Stimulated activated CD4-positive, alpha-beta T cell treated with anti-CD3 and anti-CD28 coated beads, Interleukin-15, amount 100 ng/mL, for 24 hours (primary cell): ENCODE data around the gene MYOZ3.

ENCODE experiments used
- DNase-seq: peaks from one replicate; pipeline ENCODE4 v3.0.0-alpha.2; 2020

MYOZ3 gene, protein sequence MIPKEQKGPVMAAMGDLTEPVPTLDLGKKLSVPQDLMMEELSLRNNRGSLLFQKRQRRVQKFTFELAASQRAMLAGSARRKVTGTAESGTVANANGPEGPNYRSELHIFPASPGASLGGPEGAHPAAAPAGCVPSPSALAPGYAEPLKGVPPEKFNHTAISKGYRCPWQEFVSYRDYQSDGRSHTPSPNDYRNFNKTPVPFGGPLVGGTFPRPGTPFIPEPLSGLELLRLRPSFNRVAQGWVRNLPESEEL

DNA sequence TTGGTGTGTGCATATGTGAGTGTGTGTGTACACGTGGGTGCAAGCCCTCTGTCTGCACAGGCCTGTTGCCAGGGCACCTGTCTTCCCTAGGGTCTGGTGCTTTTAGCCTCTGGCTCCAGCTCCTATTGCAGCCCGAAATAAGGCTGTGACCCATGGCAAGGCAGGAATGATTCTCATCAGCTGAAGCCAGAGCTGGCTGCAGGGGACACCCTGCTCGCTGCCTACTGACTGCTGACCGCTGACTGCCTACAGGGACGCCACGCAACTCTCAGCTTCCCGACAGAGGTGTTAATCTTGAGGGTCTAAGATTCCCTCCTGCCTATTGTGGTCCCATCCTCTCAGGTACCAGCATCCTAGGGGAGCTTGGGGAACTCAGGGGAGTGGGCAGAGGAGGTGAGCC is at the start of gene MYOZ3:
Gene MYOZ3 (plus strand): TSS at position 166 of the 400 bp plus-strand sequence. CDS start 1,691 bp downstream, outside the sequence.
- DNase-seq = no peak

DNA sequence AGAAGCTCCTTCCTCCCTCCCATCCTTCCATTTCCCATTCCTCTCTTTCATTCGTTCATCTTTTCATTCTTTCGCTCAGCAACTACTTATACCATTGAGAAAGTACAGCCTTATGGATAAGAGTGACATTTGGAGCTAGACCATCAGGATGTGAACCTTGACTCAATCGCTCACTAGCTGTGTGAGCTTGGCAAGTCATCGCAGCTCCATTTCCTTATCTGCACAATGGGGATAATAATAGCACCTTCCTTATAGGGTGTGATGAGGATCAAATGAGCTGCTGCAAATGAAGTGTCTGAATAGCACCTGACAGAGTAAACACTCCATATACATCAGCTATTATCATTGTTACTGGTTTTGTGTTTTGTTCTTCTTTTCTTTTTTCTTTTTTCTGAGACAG is 48.6 kb upstream of the MYOZ3 start:
- no peak for DNase-seq

DNA sequence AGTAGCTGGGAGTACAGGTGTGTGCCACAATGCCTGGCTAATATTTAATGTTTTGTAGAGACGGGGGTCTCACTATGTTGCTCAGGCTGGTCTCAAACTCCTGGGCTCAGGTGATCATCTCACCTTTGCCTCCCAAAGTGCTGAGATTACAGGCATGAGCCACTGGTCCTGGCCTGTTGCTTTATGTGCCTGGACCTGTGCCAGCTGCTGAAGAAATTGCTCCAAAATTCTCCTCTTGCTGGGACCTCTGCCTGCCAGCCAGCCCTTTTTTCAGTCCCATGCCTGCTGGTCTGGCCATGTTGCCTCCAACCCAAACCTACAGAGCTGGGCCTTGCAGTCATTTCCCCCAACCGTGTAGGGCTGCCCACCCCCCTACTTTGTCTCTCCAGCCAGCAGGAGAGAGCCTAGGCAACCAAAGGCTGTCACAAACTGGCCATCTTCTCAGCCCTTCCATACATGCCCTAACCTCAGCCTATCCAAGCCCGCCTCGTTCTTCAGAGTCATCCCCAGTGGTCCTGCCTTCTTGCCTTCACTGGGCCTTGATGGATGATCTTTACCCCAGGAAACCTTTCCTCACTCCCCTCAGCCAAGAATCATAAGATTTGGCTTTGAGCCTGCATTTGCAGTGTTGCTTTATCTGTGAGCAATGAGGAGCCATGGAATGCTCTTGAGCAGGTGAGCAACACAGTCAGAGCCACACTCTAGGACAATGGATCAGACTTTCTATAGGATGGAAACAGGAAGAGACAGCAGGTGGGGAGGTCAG is 48.0 kb upstream of the MYOZ3 start:
- DNase-seq = no peak

DNA sequence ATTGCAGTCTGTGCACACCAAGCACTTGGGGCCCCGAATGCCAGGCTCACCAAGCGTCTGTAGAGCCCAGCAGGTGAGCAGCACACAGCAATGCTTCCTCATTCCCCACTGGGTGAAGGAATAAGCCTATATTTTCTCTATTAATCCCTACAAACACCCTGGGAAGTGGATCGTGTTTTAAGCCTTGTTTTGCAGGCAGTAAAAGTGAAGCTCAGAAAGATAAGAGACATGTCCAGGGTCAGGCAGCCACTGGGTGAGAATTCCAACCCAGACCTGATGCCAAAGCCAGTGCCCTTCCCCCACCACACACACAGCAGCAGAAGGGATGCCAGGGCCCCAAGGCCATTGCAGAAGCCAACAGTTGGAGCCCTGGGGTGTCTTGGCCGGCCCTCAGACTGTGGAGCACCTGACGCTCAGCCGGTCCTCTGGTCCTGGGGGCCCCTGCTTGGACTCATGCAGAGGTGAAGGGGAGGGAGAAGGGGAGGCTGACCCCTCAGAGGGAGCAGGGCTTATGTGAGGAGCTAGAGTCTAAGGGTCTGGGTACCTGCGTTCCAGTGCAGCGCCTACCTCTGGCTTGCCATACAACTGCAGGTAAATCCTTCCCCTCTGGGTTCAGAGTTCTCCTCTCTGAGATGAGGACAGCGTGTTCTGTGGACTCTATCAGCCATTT is 46.9 kb upstream of the MYOZ3 start:
- DNase-seq = no peak

DNA sequence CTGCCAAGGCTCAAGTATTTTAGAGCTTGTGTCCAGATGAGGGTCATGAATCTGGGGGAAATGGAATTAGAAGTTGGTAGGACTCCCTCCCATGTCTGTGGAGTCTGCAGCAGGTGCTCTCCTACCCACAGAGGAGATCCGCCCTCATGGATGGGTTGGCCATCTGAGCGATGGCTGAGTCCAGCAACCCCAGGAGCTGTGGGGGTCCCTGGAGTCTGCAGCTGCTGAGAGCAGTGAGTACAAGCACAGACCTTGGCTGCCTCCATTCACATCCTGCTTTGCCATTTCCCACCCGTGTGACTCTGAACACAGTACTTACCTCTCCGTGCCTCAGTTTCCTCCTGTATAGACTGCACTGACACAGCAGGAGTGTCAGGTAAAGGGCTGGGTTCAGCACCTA is 46.4 kb upstream of the MYOZ3 start:
- DNase-seq = no peak

DNA sequence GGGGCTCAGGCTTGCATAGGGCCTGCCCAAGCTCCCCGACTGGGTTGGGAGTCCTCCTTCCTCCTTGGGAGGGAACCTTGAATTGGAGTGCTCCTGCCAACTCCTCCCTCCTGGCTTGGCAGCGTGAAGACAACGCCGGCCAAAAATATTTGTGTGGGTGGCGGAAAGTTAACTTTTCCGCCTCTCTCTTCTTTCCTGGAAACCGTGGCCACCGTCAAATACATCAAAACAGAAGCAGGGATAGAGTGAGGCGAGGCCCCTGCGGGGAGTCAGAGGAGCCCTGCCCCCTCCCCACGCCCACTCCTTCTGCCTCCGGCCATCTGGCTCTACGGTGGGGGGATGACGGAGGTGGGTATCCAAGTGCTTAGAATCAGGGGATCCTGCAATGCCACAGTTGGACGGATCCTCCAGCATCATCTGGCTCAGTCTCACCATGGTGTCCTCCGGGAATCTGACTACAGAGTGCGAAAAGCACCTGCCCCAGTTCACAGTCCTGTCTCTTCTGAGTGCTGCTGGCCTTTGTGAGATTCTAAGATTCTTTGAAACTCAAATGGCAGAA is 45.8 kb upstream of the MYOZ3 start:
- DNase-seq = no peak

DNA sequence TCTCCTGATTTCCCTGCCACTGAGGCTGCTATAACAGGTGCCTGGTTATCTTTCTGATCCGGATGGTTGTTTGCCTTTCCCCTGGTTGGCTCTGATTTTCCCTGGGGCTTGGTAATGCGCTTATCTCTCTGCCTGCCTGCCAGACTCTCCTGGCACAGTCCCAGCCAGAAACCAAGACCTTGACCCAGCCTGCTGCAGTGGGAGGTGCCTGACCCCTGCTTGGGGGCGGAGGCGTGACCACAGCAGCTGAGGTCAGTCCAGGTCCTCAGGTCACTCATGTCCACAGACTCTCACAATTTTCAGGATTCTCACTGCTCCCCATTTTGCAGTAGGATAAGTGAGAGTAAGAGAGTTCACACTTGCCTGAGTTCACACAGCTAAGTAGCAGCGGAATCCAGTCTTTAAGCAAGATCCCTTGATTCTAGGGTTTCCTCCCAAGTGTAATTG is 45.0 kb upstream of the MYOZ3 start:
- no peak for DNase-seq

DNA sequence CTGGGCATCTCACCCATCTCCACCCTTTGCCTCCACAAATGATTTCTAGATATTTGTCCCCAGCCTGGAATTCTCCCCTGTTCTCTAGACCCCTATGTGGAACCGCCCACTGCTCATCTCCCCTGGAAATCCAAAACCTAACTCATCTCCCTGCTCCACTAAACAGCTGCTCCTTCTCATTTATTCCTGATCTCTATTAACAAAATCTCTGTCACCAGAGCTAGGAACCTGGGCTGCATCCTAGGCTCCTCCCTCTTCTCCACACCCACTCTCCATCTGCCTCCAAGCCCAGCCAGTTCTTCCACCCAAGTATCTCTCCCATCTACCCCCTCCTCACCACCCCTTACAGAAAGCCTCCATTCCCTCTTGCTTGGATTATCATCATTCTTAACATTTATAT is 44.5 kb upstream of the MYOZ3 start:
- DNase-seq = no peak

DNA sequence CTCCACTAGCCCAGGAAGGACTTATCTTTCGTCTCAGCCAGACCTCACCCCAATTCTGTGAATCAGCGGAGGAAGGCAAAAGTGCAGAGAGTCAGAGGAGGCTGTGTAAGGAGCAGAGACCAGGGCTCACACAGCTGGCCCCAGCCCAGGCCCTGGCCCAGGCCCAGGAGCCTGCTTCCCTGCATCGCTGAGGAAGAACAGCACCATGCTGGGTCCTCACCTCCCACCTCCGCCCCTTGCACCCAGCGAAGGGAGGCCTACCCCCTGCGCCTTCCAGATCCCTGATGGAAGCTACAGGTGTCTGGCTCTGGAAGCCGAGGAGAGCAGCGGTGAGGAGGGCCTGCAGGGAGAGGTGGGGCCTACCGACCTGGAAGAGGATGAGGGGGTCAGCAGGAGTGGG is 42.9 kb upstream of the MYOZ3 start:
- DNase-seq = no peak

DNA sequence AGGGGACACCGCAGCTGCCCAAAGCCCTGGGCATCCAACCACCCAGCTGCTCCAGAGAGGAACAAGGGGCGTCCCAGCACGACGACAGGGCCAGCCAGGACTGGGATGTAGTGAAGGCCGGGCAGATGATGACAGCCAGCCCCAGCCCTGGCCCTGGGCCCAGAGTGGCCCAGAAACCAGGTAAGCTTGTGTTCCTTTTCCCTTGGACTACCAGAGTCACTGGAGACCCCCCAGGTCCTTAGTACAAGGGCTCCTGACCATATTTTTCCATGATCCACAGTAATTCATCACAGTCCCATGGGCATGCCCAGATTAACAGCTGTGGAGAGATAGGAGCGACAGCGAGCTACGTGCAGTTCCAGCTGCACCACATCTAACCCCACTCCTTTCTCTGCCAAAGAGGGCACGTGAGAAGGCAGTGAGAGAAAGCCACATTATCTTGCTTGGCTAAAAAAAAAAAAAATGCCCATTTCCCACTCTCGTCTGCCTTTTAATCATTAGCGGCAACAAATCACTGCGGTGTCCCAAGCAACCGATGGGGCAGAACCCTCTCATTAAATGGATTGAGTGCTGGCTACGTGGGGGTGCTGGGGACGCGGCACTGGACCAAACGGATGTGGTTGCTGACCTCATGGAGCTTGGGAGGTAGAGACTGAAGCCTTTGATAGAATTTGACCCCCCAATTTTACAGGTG is 42.3 kb upstream of the MYOZ3 start:
- DNase-seq = no peak

DNA sequence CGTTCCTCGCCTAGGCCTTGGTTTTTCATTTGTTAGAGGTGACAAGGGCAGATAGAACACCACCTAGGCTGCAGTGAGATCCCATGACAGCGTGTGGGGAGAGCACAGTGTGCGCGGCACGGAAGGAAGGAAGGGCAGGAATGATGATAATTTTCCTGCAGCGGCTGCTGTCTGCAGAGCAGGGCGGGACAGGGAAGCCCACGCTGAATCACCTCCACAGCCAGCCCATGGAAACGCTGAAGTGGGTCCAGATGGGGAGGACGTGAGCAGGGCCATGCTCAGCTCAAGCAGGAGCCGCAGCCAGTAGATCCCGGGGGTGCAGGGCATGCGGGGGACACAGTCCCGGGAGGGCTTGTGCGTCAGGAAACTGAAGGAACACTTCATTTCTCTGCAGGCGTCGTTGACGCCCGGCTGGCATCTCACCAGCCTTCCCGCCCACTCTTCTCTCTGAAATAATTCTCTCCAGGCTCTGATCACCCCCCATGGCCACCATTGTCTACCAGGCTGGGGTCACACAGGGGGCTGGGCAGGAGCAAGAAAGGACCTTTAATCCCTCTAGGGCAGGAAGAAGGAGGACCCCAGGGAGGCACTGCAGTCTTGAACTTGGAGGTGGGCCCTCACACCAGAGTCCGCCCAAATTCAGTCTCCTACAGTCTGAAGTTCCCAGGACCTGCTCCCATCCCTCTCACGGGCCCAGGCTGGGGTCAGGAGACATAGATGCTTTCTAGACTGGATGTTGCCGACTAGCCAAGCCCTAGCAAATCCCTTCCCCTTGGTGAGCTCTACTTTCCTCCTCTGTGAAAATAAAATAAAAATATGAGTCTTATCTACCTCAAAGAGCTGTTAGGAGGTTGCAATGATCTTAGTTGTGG is 41.5 kb upstream of the MYOZ3 start:
- no peak for DNase-seq

DNA sequence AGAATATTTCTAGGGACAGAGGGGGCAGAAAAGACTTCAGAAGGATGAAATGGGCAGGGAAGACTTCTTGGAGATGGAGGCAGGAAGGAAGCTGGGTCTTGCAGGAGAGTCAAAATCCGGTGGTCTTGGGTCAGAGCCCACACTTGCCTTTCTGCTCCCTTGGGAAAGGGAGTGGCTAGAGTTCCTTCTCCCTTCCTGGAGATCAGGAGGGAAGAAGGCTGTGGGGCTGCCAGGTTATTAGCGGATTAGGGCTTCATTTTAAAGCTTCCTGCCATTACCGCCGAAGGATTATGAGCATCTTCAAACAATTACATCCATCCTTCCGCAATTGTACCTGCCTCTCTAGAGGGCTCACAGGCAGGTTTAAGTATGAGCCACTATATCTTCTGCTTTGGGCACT is 39.8 kb upstream of the MYOZ3 start:
- no peak for DNase-seq

DNA sequence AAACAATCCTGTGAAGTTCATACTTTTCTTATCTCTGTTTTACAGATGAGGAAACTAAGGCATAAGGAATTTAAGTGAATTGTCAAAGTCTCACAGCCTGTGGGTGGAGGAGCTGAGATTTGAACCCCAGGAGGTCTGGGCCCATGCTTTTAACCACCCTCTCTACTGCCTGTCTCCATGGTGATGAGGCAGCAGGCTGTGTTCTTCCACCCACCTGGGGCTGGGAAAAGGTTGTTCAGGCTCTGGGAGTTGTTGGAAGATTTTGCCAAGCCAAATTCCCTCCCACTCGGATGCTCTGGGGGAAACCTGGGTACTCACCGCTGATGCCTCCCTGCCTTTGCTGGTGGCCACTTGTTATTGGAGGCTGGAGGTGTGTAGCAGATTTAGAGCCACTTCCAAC is 38.9 kb upstream of the MYOZ3 start:
- no peak for DNase-seq

DNA sequence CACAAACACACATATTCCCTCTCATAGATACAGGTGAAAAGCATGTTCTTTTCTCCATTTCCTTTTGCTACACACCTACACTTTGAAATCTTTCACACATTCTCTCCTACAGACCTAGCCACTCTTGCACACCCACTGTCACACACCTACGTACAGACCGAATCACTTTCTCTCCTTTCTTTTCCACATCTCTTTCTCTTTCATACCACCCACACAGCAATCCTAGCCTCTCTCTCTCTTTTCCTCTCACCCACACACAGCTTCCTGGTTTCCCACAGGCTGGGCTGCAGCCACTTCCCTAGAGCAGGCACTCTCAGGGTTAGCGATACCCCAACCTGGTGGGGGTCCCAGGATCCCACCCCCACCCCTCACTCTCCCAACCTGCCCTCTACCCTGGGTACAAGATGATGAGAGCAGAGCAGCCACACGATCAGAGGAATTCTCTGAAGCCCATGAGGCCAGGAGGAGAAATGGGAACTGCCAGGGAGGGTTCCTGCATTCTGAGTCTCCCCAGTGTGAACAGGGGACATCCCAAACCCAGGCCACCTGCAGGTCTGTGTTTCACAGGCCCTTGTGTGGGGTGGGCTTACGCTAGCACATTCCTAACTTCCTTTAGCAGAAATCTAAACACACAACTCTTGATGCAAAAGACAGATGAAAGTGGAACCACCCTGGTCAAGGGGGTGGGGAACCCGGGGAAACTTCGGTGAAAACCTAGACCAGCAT is 37.7 kb upstream of the MYOZ3 start:
- peak; percentile 17 for DNase-seq

DNA sequence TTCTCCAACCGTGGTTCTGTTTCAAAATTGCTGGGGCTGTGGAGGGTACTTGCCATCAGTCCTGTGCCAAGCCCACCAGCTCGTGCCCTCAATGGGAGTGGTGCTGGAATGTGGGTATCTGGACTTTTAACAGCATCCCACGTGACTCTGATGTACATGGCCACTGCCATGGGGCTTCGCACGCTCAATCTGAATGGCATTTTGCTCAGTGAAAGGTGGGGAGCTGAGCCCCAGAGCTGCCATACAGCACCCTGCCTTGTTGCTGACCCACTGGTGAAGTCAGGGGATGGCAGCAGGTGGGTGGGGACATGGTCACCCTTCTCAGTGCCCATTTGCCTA is 37.2 kb upstream of the MYOZ3 start:
- no peak for DNase-seq

DNA sequence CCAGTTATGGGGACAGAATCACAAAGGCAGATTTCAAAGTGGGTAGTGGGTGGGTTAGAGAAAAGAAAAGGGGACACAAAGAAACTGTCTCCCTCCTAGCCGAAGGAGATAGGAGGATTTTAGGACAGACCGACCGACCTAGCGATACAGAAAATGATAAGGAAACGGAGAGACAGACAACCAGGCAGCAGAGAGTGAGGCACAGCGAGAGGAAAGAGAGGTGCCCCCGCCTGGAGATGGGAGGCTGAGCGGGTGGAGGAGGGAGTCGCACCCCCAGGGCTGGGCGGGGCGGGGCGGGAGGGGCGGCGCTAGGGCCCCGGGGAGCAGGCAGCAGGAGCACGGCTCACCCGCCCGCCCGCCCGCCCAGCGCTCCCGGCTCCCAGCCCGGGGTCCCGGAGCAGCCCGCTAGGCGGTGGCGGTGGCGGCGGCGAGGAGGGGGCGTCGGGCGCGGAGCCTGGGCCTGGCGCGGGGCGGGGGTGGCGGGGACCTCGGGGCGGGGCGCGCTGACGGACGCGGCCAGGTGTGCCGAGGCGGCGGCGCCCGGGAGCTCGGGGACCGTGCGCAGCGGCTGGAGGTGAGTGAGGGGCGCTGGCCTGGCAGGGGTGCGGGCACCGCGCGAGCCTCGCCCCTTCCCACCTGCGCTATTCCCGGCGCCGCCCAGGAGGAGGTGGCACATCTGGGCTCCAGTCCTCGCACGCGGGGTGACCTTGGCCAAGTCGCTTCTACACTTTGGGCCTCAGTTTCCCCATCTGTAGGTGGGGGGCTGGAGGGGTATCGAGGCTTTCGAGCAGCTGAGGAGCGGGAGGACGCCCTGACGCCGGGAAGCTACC is 36.5 kb upstream of the MYOZ3 start:
- peak; percentile 49 for DNase-seq

DNA sequence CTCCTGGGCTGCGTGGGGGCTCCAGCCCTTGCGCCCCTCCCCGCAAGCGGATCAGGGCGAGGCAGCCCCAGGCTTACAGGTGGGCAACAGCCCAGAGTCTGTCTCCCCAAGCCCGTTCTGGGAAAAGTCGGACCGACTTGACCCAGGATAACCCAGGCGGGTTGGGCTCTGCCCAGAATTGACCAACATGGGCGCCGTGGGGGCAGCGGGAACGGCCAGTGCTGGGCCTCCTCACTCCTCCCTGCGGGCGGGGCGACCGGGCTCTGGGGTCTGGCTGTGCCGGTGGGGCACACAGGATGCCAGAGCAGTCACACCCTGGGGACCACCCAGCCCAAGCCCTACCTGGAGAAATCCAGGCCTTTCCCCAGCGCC is 35.9 kb upstream of the MYOZ3 start:
- DNase-seq = no peak

DNA sequence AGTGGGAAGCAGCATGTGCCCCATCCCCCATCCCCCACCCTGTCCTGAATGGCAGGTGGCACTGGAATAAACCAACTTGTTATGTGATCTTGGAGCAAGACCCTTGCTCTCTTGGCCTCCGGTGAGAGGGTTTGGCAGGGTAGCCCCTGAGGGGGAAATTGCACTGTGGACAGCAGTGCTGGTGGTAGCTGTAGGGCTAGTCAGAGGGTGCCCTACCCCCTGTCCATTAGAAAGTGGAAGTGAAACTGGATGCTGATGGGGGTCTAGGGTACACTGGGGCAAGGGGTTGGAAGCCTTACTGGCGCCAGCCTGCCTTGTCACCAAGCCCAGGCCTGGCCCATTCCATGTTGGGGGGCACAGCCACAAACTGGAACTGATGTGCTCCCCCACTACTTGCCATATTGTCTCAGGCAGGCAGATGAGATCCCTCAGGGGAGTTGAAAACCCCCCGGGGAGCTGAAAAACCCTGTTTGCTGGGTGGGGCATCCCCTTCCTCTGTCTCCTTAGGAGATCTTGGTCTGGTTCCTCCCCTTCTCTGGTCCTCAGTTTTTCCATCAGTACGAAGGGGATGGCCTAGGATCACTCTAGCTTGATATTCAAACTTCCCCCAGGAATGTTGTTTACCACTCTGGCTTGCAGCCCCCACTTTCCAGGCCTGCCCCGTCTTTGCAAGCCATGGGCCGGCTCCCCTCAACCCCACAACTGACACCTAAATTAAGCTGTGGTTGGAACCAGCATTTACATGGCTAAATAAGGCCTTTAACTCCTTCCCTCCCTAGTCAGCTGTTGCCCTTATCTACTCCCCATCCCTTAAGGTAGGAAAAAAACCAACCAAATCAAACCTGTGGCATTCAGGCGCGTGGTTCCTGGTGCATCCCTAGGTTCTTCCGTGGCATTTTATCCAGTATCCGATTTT is 35.0 kb upstream of the MYOZ3 start:
- DNase-seq = no peak

DNA sequence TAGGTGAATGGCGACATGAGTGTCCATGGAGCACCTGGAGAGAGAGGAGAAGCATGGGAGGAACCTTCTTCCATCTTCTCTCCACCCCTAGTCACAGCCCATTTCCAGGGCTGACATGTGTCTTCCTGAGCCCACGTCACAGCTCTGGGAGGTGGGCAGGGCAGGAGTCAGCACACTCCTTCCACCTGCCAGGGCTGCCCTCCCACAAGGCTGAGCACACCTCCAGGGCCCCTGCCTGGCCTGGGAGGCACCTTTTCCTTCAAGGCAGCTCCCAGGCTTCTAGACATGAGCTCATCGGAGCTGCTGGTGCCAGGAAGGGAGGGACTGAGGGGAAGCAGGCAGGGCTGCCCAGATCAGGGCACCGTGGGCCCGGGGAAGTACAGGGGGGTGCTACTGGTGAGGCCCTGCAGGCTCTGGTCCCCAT is 34.2 kb upstream of the MYOZ3 start:
- no peak for DNase-seq
